Measurements from ENCODE around the gene SLC16A9. TPM values are rescaled to one million over a fixed set of nuclear protein-coding genes. Genes with fewer than 3 reads are reported as not detected.

SLC16A9 gene
- total and polyA plus RNA-seq, 12 donors = 0.12 to 3.3 (median 2.0) TPM

GRCh38 chr10:59674215-59674836 lies 35.3 kb downstream of the SLC16A9 start:
- no peak for DNase-seq
- Histone ChIP-seq H3K27me3 (no peaks in the 10 kb centered on the region), H3K4me1 (peaks cover 0 to 5% (median 0%) of the 10 kb centered on the region in 9 donors), H3K36me3 (peaks cover 0 to 4% (median 0%) of the 10 kb centered on the region in 9 donors), H3K27ac (no peak overlapping the region), H3K9me3 (no peaks in the 10 kb centered on the region), H3K4me3 (no peak overlapping the region)
- intact Hi-C loops (cut with DNase I) = no loop called here
- ATAC-seq = peak in 2 of 8 donors; percentile 42 to 54
- 88 to 96% methylated on average over 1 of the region's 1 CpG for WGBS, 2 donors
- no peak for TF ChIP-seq CTCF (IDR thresholded peaks at IDR 0.05)

DNA sequence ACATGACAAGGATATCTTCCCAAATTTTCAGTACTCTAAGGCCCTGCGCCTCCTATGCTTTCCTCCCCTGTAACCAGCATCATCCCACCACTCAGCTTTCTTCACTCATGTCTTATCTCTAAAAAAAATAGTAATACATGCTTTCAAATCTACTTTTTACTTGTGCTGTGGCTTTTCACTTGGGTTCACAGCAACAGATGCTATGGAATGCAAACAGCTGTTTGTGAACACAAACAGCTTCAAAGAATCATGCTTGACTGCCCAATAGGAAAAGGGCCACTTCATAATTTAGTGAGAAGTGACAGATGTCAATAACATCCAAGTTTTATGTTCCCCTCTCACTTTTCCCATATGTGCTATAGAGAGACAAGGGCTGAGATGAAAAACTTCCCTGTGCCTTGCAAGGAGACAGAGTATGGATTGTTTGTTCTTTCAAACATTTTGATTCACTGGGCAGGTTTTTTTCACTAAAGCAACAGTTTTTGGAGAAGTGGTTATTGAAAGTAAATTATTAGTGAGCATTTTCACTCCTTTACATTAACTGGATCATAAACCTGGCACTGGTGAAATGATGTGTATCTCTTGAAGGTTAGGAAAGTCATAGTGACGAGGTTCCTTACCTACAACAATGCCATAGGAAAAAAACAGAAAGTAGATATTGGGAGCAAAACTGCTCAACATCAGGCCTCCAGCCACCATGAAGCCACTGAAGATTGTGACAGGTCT lies 37.3 kb downstream of the SLC16A9 start:
- 90 to 94% methylated on average over 2 of the region's 2 CpGs for WGBS, 2 donors
- H3K27ac ChIP-seq = no peak overlapping the region
- no peak for TF ChIP-seq CTCF (IDR thresholded peaks at IDR 0.05)
- no peak for DNase-seq
- no peak for ATAC-seq
- H3K4me3 ChIP-seq = no peak overlapping the region
- peaks cover 0 to 5% (median 0%) of the 10 kb centered on the region in 9 donors for H3K4me1 ChIP-seq
- intact Hi-C loops (cut with DNase I) = no loop called here
- no peaks in the 10 kb centered on the region for H3K9me3 ChIP-seq
- H3K27me3 ChIP-seq = no peaks in the 10 kb centered on the region
- peaks cover 0 to 4% (median 0%) of the 10 kb centered on the region in 9 donors for H3K36me3 ChIP-seq

DNA sequence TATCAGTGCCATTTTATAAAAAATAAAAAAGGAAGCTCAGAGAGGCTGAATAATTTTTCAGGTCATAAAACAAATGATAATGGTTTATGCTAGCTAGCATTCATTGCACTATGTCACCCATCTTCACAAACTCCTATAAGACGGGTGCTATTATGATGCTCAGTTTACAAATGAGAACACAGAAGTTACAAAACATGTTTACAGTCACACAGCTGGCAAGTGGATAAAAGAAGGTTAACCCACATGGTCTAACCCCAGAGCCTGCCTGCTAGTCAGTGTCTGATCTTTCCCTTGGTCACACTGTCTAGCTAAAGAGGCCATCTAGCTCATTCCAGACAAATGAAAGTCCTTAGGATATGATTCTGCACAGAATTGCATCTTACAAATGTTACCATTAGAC lies 39.4 kb downstream of the SLC16A9 start:
- H3K4me1 ChIP-seq = peaks cover 0 to 5% (median 0%) of the 10 kb centered on the region in 9 donors
- H3K36me3 ChIP-seq = peaks cover 0 to 9% (median 0%) of the 10 kb centered on the region in 9 donors
- H3K27me3 ChIP-seq = no peaks in the 10 kb centered on the region
- ATAC-seq (no peak), DNase-seq (no peak)
- H3K27ac ChIP-seq = no peak overlapping the region
- intact Hi-C loops (cut with DNase I) = no loop called here
- no peak for TF ChIP-seq CTCF (IDR thresholded peaks at IDR 0.05)
- peaks cover 0 to 15% (median 0%) of the 10 kb centered on the region in 11 donors for H3K9me3 ChIP-seq
- no peak overlapping the region for H3K4me3 ChIP-seq
- WGBS, 2 donors = 90 to 93% methylated on average over 1 of the region's 1 CpG

DNA sequence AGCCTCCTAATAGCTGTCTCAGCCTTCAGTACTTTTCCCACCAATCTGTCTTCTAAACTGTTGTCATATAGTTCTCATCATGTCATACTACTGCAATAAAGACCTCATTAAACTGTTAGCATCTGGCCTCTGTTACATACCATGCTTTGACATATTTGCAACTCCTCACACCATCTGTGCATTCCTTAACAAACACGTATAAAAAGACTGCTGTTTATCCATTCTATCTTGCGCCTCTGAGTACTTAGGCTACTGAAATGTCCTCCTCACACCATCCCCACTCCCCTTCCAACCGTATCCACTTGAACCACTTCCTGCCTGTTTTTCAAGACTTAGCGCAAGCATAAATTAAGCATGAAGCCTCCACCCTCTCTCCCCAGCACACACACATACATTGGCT lies 41.6 kb downstream of the SLC16A9 start:
- ATAC-seq = no peak
- 64 to 71% methylated on average over 4 of the region's 4 CpGs for WGBS, 2 donors

More for the DNA sequence above, 41.6 kb downstream of the SLC16A9 start:
- peaks cover 0 to 18% (median 0%) of the 10 kb centered on the region in 11 donors for H3K9me3 ChIP-seq
- no peak overlapping the region for H3K4me3 ChIP-seq
- DNase-seq = no peak
- peaks cover 0 to 9% (median 0%) of the 10 kb centered on the region in 9 donors for H3K36me3 ChIP-seq
- H3K27ac ChIP-seq = no peak overlapping the region
- H3K4me1 ChIP-seq = no peaks in the 10 kb centered on the region
- intact Hi-C loops (cut with DNase I) = no loop called here
- TF ChIP-seq CTCF (IDR thresholded peaks at IDR 0.05) = no peak
- no peaks in the 10 kb centered on the region for H3K27me3 ChIP-seq
